SK-N-DZ (cell line): ENCODE data around the gene DLEU7. TPM values are rescaled to one million over a fixed set of nuclear protein-coding genes. Genes with fewer than 3 reads are reported as not detected.

Experiments used
- DNase-seq: peaks from one replicate; pipeline ENCODE4 v3.0.0-alpha.2; 2015; ENCODE audit warnings: low spot score
- polyA plus RNA-seq, 2 experiments: library from polyadenylated mRNA; depleted of rRNA; stranded (reverse); fragments of >200 nt; gene quantifications; 2 replicates each; pipeline ENCODE4 v1.2.3, GENCODE V29; 2014

Gene DLEU7
- polyA plus RNA-seq (2014; cell fraction: cytosol; rRNA removed), result not detected in 2 replicates
- polyA plus RNA-seq (2014; cell fraction: nucleus; rRNA removed), result 0.51 TPM in 1 of 2 replicates, not detected in the other

DNA sequence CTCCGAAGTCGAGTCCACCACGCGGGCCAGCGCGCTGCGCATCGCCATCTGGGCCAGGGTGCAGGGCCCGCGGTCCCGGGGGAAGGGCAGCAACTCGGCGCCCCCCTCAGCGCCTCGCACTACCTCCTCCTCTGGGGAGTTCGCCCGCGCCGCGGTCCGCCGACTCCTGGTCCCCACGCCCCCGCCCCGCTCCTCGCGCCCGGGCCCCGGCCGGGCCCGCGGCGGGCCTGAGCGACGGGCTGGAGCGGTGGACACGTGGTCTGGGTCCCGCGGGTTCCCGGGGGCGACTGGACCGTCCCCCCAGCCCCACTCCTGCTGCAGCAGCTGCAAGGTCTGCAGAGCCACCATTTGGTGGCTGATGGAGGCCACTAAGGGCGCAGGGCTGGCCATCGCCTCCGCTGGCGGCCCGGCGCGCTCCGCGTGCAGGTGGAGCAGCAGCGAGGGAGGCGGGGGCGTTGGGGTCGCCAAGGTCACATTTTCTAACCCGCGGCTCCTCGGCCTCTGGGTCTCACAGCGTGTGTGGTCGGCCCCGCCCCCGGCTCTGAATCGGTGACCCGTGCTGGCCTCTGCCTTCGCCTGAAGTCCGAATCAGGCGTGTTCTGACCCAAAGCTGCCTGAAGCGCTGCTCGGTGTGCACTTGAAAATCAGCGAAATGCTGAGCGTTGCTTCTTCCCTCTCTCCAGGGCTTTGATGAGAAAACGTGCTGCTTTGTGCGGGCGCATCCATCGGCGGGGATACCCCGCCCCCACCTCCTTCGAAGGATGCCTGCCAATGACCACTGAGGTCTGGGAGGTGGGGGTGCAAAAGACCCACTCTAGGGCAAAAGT, at the start of gene DLEU7:
Gene DLEU7, minus strand, starts transcription at position 436 of the 827 bp plus-strand sequence. Its CDS starts 46 bp downstream, at position 390.
- no peak for DNase-seq

DNA sequence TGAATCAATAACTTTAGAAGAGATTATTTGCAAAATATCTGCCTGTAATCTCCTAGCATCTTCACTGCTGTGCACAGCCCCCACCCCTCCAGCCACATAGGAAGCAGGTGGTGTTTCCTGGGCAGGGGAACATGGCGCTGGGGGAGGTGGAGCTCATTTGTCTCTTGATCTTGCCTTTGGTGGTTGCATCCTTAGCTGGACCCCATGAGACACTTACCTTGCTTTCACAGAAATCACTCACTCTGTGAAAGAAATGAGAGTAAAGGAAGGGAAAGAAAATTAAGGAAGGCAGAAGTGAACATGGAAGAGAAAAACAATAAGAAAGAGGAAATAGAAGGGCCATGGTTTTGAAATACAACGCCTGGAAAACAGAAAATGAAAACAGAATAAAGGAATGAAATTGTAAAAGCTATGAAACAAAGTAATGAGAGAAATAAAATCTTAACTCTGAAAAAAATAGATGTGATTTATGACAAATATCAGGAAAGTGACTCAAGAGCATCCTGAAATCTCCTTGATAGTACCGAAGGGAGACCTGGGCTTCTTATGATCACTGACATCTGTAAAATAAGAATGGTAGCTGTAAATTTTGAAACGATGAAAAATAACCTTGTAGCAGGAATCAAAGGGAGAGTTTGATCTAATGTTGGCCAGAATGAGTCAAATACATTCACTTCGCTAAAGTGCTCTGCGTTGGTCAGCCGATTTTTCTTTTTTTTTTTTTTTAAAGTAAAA, 48.9 kb upstream of the DLEU7 start:
- peak; percentile 74 for DNase-seq

- no peak for DNase-seq
These were observed 47.7 kb upstream of the DLEU7 start for GRCh38 chr13:50891206-50891605.

GRCh38 chr13:50889317-50889716, 45.8 kb upstream of the DLEU7 start:
- DNase-seq, result no peak

DNA sequence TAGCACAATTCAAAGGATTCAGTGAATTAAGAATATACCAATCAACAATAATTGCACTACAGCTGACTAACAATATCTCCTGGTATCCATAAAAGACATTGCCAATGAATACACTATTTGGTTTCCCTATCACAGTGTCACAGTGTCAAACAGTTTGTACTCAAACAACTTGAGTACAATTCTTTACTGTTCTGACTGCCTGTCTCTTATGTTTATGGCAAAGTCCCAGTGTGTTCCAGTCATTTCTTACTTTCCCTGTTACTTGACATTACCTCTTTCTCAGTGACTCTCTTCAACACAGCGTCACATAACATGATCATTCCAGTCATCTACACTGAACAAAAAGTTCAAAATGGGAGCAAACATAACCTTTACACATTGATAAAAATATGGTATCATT, 44.9 kb upstream of the DLEU7 start:
- DNase-seq, result no peak

DNA sequence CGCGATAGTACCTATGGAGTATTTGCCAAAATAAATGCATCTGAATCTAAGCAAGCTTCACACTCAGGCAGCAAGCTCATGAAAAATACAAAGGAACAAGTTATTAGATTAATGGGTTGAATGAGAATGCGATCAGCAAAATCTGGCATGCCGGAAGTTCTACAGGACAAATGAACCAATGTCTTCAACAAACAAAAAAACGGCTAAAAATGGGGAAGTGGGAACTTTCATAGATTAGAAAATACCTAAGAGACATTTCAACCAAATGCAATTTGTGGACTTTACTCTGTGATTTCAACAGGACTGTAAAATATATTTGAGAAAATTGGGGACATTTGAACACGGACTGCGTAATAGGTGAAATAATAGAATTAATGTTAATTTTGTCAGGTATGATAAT, 43.7 kb upstream of the DLEU7 start:
- no peak for DNase-seq

- no peak for DNase-seq
These were observed 40.8 kb upstream of the DLEU7 start for GRCh38 chr13:50884265-50884664.

GRCh38 chr13:50883728-50884127, 40.2 kb upstream of the DLEU7 start:
- no peak for DNase-seq

GRCh38 chr13:50882816-50883435, 39.4 kb upstream of the DLEU7 start:
- no peak for DNase-seq

GRCh38 chr13:50873991-50874390, 30.5 kb upstream of the DLEU7 start:
- DNase-seq, result no peak

GRCh38 chr13:50873467-50873866, 30.0 kb upstream of the DLEU7 start:
- DNase-seq, result peak; percentile 19

DNA sequence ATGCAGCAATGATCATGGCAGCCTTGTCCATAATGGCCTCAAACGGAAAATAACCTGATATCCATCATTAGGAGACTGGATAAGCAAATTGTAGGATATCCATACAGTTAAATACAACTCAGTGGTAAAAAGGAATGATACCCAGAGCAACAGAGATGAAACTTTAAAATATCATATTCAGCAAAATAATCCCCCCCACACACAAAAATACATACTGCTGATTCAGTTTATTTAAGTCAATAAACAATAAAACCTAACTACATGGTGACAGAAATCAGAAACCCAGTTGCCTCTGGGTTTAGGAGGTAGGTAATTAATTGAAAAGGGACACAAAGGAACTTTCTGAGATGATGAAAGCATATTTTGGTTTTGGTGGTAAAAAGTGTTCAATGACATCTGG, 27.9 kb upstream of the DLEU7 start:
- no peak for DNase-seq

DNA sequence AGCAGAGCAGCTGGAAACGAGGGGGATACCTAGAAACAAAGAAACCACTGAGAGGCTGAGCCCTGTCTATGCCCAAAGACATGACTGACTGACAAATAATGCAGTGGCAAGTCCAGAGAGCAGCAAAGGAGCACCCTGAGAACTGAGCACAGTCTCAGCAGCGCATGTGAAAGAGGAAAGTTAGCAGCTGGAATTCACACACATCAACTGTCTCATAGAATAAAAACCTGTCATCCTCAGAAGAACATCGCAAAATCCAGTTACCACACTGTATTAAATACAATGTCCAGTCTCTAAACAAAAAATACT, 24.1 kb upstream of the DLEU7 start:
- DNase-seq, result no peak

GRCh38 chr13:50866817-50867636, 23.5 kb upstream of the DLEU7 start:
- DNase-seq, result no peak

GRCh38 chr13:50864492-50864891, 21.0 kb upstream of the DLEU7 start:
- no peak for DNase-seq

DNA sequence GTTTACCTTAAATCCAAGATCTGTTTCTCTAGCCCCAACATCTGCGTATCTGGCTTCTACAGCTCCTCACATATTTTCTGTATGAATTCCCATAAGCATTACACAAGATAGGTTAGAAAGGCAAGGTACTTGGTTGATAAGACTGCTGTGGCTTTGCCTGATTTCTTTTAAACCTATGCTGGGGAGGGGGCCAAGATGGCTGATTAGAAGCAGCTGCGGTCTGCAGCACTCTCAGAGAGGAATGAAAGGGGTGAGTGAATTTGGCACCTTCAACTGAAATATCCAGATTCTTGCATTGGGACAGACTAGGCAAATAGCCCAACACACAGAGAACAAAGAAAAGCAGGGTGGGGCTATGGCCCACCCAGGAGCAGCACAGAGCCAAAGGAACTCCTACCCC, 12.2 kb upstream of the DLEU7 start:
- no peak for DNase-seq

DNA sequence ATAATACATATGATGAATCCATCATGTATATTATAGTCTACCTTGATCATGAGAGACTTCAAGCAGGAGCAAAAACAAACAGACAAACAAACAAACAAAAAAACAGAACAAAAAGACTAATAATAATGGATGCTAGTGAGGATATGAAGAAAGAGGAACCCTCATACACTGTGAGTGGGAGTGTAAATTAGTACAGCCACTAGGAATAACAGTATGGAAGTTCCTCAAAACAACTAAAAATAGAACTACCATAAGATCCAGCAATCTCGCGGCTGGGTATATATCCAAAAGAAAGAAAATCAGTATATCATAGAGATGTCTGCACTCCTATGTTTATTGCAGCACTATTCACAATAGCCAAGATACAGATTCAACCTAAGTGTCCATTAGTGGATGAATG, 7.0 kb upstream of the DLEU7 start:
- DNase-seq, result no peak

DNA sequence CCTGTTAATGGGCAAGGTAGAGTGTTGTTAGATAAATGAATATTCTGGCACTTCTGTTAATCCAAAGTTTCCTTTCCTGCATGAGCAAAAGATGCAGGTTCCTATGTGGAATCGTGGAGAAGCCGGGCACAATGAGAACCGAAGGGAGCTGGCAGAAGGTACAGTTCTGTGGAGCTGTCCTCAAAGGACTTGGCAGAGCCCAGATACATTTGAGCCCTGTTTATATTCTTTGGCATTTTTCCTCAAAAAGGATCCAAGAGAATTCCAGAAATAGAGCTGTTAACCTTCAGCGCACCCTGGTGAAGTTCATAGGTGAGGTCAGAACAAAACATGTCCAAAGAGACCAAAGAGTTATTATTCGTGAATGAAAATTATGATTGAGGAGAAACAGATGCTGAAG, 4.0 kb upstream of the DLEU7 start:
- no peak for DNase-seq

DNA sequence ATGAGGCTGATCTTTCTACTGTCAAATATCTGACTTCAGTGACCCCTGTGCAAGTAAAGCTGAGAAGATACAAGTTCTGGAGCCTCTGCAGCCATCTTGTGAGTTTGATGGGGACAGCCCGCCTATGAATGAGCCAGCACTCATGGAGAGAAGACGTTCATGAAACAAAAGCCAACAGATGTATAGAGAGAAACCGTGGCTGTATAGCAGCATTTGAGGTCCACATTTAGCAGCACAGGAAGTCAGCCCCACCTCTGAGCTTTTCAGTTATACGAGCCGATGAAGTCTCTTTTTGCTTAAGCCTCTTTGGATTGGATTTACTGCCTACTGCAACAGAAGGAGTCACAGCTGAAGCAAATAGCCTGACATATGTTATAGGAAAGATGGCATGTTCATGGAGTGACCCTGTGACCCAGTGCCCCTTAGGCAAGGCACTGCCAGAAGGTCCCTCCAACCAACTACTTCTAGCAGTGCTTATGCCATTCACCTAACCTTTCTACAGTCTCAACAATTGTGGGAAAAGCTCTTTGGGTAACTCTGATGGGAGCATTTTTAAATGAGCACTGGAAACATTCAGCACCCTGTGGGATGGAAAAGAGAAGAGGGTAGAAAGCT, 3.5 kb upstream of the DLEU7 start:
- no peak for DNase-seq

- no peak for DNase-seq
These were observed 1.7 kb upstream of the DLEU7 start for GRCh38 chr13:50845211-50845610.
